Panc1 (cell line): Measurements from ENCODE around the gene CDKAL1.

Experiments used
- CTCF ChIP-seq: fragments of 450-650 bp; IDR thresholded peaks from 2 replicates; pipeline ENCODE4 v1.5.1; 2017; ENCODE audit warnings: mild to moderate bottlenecking
- SIN3A ChIP-seq: IDR thresholded peaks from 2 replicates; pipeline ENCODE4 v1.6.1; 2012; ENCODE audit warnings: low read depth, mild to moderate bottlenecking, low read length, moderate library complexity, borderline replicate concordance; ENCODE audit not compliant: insufficient read depth

- no peak for TF ChIP-seq SIN3A
- no peak for TF ChIP-seq CTCF
Observed at GRCh38 chr6:20604159-20604558, 69.9 kb downstream of the CDKAL1 start.
